Erythroblast (primary cell): ENCODE results near the gene TLN1.

Experiments
- GATA1 ChIP-seq: IDR thresholded peaks from 2 replicates; pipeline ENCODE4 v1.6.1; 2011; ENCODE audit warnings: low read depth, mild to moderate bottlenecking, control low read depth, low read length, moderate library complexity
- POLR2A ChIP-seq: IDR thresholded peaks from 2 replicates; pipeline ENCODE4 v1.6.1; 2011; ENCODE audit warnings: mild to moderate bottlenecking, low read length

DNA sequence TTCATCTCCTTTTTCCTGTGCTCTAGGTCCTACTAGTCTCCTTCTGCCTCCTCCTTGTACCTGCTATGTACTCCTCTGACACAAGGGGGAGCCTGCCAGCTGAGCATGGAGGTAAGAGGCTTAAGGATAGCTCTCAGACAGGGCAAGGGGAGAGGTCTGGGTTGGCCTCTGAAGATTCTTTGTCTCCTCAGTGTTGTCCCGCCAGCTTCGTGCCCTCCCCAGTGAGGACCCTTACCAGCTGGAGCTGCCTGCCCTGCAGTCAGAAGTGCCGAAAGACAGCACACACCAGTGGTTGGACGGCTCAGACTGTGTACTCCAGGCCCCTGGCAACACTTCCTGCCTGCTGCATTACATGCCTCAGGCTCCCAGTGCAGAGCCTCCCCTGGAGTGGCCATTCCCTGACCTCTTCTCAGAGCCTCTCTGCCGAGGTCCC is 4.2 kb upstream of the TLN1 start:
- no peak for TF ChIP-seq POLR2A
- no peak for TF ChIP-seq GATA1
